ENCODE measurements around the gene KCNIP2.
"Not testable (repeated sequence)": the region's sequence is repeated elsewhere in the genome, so short reads cannot be mapped to it uniquely, and the experiment has no call there.

The KCNIP2 gene

DNA sequence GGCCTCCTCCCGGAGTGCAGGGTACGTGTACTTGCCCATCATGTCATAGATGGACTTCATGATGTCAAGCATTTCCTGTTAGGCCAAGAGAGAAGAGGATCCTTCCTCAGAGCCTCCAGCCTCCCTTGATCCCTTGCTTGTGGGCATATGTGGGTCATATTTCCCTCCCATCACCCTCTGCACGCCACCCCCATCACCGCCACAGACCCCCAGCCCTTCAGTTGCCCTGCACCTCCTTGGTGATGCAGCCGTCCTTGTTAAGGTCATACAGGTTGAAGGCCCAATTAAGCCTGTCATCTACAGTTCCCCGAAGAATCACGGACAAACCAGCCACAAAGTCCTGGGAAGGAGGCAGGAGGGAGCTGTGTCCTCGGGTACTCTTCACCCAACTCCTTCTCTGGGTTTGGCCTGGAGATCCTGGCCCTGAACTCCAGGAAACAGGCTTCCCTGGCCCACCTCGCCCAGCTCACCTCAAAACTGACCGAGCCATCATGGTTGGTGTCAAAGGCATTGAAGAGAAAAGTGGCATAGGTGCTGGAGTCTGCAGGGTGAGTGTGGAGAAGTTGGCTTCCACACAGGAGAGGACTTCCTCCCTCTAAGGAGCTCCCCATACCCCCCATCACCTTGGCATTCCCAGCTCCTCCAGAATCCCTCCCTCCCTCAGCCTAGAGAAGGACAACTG is 15.5 kb downstream of the KCNIP2 start:
- DNase-seq = no peak

DNA sequence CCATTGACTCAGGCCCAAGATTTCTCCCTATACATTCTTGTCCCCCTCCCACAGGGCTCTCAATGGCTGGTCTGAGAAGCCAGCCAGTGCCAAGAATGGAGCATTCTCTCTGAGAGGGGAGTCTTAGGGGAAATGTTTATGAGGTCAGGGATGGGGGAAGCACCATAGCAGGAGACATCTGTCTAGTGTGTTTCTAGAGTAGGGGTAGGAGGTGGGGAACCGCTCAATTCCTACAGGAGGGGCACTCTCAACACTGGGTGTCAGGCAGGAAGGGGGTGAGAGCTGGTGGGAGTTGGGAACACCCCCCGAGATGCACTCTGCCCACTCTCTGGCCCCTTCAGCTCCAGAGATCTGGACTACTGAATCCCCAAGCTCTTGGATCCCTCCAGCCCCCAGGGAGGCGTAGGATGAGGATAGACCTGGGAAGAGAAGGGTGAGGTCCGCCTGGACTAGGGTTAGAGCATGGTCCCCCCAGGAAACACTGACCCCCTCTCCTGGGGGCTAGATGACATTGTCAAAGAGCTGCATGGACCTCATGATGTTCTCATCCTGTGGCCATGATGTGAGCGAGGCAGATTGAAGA is 16.7 kb downstream of the KCNIP2 start:
- peak; percentile 31 for DNase-seq

DNA sequence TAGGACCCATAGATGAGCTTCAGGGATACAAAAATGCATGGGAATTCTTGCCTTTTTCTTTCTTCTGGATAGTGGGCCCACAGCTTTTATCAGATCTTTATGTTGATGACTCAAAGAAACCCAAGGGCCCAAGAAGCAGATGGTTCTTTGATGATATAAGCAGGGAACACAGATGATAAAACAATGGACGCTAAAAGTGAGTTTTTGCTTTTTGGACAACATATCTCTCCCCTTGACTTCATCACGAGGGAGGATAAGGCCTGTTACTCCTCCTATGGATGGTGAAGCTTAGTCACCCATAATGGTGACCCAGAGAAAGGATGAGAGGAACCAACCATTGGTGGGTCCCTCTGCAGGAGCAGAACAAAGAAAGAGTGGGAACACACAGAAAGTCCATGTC is 18.9 kb downstream of the KCNIP2 start:
- DNase-seq = no peak

DNA sequence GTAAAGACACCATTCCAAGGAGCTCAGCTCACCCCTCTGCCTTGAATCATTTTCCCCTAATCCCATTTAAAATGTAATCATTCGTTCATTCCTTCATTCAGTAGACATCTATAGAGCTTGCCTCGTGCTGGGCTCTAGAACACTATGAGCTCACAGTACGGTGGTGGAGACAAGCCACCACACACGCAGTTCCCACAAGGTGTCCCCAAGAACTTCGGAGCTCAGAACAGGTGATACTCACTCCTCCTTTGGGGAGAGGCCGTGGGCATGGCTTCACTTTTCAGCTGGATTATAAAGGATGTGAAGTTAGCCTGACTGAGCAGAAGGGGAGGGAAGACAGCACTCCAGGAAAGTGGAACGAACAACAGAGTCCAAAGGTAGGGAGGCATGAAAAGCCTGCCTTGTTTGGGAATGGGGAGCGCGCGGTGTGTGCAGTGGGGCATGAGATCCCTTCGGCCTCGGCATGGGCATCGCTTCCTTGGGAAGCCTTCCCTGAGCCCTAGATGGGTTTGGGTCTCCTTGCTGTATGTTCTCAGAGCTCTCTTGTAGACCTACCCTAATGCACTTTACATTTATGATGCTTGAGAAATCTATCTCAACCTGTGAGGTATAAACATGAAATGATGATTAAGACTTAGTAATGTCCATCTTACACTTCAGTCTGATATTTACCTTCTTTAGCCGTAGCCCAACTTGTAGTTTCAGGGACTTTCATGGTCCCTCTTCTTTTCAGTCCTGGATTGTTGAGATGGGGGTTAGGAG is 24.5 kb downstream of the KCNIP2 start:
- DNase-seq = no peak

DNA sequence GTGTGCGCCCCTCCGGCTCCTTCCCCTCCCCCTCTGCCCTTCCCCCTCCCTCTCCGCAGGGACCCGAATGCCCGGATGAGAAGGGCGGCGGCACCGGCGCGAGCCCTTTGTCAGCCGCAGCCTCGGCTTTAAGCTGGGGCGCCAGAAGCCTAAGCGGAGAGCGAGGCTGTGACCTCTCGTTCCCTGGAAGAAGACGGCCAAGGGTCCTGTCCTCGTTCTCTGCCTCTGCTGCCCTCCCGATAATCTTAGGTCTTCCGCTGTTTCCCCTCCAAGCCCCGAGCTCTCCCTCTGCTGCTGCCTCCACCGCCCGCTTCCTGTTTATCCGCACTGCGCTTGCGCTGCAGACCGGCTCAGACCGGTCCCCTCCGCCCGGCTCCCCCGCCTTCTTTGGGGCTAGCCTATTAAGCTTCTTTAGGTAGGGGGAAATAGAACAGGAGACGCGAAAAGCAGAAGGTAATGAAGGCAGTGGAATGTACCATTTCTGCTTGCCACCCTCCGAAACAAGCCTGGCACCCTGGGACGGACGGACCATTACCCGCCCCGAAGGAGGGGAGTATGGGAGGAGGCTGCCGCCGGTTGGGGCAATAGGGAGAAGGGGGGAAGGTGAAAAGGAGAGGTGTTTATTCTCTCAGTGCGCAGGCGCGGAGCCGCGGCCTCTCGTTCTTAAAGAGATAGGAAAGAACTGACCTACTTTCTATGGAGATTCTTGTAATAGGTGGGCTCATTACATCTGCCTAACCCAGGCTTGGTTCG is 25.3 kb downstream of the KCNIP2 start, which contains the start of gene OGA:
OGA (minus strand) TSS at position 326 of the 753 bp plus-strand sequence. CDS start 422 bp downstream, outside the sequence.
- peak; percentile 100 for DNase-seq

- peak; percentile 80 for DNase-seq
These were observed 26.1 kb downstream of the KCNIP2 start for GRCh38 chr10:101817337-101818118.

DNA sequence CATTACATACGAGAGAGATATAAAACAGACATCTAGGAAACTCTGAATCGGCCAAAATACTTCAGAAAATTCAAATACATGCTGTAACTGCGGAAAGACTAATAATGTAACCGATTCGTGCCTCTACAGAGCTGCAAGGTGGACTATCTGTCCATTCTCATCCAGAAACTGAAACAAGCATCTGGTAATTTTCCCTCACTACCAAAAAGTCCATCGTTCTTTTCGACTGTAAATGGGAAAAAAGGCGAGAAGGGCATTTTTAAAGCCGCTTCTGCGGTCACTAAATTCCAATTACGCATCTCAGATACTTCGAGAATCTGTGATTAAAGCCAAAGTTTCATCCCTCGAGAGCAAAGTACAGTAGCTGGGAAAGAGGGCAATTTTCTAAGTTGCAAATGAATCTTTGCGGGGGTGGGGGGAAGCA is 26.7 kb downstream of the KCNIP2 start:
- DNase-seq = no peak

DNA sequence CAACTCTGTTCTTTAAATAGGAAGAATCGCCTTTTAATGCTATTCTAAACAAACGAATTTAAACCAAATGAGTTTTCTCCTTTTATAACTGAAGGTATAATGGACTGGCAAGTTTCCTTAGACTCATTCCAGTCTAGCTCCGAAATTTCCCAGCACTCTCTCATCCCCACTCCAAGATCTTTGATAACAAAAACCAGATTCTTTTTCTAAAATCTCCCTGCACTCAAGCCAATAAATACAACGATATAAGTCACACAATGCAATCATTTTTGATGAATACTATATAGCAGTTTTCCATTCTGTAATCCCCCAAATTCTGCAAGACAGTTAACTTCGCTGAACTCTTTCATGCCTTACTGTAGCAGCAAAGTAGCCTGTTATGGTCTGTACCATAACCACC is 27.2 kb downstream of the KCNIP2 start:
- DNase-seq = no peak

DNA sequence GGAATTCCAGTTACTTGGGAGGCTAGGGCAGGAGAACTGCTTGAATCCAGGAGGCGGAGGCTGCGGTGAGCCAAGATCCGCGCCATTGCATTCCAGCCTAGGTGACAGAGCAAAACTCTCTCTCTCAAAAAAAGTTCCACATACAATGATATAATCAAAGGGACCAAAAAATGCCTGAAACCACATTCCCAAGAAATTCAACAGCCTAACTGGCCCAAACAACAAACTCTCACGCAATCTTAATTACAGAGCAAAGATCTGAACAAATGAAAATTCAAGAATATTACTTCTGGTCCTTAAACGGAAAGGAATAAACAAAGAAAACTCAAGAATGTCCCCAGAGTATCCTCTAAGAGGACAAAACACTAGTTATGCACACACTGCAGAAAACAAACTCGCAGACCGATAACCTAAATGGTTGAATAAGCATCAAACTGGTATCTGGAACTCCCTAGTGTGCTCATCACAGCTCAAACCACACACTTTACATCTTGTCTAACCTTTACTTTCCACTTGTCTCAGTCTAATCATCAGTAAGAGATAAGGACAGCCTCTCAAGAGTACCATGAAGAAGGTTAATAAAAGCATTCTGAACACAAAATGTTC is 29.0 kb downstream of the KCNIP2 start:
- DNase-seq = no peak

GRCh38 chr10:101812606-101813005 is 31.0 kb downstream of the KCNIP2 start:
- no peak for DNase-seq

DNA sequence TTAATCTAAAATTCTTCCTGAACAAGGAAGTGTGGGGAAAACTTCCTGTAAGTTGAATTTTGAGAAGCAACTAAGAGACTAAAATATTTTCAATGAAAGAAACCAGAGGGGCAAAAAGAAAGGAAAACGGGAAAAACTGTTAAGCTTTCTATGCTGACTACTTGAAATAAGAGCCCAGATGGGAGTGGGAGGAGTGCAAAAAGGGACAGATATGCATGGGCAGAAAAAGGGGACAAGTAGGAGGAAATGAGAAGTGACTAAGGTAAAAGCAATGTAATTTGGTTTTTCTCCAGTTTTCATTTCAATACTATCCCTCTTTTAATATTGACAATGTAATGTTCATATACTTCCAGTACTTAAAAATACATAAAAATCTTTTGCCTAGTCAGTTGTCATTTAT is 36.4 kb downstream of the KCNIP2 start:
- no peak for DNase-seq

GRCh38 chr10:101803511-101803910 is 40.1 kb downstream of the KCNIP2 start:
- DNase-seq = no peak

- DNase-seq = no peak
These were observed 46.1 kb downstream of the KCNIP2 start for GRCh38 chr10:101797403-101798059.

GRCh38 chr10:101793526-101793925 is 50.1 kb downstream of the KCNIP2 start:
- DNase-seq = no peak

DNA sequence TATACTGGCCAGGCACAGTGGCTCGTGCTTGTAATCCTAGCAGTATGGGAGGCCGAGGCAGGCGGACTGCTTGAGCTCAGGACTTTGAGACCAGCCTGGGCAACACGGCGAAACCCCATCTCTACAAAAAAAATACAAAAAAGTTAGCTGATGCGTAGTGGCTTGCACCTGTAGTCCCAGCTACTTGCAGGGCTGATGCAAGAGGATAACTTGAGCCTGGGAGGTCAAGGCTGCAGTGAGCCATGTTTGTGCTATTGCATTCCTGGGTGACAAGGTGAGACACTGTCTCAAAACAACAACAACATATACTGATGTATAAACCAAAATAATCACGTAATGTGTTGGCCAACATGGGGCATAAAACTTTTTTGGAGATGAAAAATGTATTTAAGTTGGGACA is 53.9 kb downstream of the KCNIP2 start:
- no peak for DNase-seq

GRCh38 chr10:101789231-101789630 is 54.4 kb downstream of the KCNIP2 start:
- not testable (repeated sequence) for DNase-seq

GRCh38 chr10:101785801-101786200 is 57.8 kb downstream of the KCNIP2 start:
- DNase-seq = no peak

- no peak for DNase-seq
These were observed 59.0 kb downstream of the KCNIP2 start for GRCh38 chr10:101784558-101784957.

- no peak for DNase-seq
These were observed 59.9 kb downstream of the KCNIP2 start for GRCh38 chr10:101783736-101784118.

DNA sequence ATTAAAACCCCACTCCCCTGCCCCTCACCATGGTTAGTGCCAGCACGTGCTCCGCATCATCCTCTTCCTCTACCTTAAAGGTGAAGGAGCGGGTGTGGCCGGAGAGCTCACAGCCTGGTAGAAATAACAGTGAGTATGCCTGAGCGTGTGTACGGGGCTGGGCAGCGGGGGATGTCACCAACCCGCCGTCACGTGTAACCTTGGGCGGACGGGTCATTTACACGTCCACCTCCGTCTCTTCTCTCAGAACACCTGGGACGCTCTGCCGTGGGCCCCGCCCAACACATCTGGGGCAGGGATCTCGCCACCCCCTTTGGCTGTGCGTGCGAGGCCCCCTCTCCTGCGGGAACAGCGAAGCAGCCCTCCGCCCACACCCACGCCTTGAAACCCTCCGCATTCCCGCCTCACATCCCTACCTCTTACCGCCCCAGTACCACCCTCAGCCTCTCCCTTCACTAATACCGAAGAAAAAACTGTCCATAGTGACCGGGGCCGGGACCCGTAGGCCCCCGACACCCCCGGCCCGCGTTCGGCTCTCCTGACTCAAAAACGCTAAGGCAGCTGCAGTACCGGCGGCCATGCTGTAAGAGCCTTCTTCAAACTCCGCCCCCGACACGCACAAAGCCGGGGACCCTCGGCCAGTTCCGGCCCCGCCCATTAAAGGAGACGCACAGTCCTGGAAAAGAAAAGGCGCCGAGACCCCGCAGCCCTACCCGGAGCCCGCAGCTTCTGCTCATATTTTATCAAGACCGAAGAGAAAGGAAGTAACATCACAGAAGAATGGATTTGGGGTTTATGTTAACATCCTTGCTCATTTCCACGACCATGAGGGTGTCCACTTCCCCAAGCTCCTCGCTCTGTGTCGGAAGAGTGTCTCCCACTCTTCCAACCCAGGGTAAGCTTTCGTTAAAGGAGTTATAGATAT is 60.5 kb downstream of the KCNIP2 start, which contains the start of gene NPM3:
NPM3 (minus strand) TSS at position 636 of the 925 bp plus-strand sequence; CDS start at position 580, 56 bp downstream.
- DNase-seq = peak; percentile 94
